Fibroblast of skin of scalp (primary cell): Measurements from ENCODE around the gene RPLP1. TPM values are rescaled to one million over a fixed set of nuclear protein-coding genes. Genes with fewer than 3 reads are reported as not detected.

Experiments used
- DNase-seq: peaks from one replicate; pipeline ENCODE4 v3.0.0-alpha.2; 2013
- polyA plus RNA-seq, 2 experiments: library from polyadenylated mRNA; unstranded; fragments of 120-200 nt; gene quantifications; one replicate each; pipeline ENCODE4 v1.2.1, GENCODE V29; 2013; ENCODE audit not compliant: insufficient read length in 2 of 2

RPLP1 gene
- polyA plus RNA-seq (2013, experiment 1 of 2; ENCODE audit: insufficient read length) = 2,206 TPM
- polyA plus RNA-seq (2013, experiment 2 of 2; ENCODE audit: insufficient read length) = 1,976 TPM

DNA sequence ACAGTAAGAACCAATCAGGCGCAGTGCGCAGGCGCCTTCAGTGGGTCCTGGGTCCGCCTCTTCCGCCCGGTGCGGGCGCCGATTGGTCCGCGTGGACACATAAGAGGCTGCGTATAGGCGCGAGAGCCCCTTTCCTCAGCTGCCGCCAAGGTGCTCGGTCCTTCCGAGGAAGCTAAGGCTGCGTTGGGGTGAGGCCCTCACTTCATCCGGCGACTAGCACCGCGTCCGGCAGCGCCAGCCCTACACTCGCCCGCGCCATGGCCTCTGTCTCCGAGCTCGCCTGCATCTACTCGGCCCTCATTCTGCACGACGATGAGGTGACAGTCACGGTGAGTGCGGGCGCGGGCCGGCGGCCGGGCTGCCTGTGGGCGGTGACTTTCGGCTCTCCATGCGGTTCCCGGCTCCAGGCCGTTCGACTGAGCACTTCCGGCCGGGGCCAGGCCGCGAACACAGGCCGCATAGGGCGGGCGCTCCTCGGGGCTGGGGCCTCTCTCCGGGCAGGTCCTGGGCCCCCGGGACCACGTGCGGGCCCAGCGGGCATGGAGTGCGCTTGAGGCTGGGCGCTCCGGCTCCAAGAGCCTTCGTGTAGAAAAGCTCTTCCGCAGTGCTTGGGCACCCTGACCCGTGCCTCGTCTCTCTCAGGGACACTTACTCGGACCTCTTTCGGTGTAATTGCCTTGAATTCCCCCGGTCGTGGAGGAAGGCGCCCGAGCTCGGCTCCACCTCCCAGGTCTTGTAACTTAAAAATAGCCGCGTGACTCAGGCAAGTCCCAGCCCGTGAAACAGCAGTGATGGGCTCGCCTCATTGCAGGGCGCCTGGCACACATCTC lies at the start of gene RPLP1:
Gene RPLP1, plus strand, starts transcription at position 127 of the 830 bp plus-strand sequence. Its CDS starts 131 bp downstream, at position 258.
- peak; percentile 96 for DNase-seq

DNA sequence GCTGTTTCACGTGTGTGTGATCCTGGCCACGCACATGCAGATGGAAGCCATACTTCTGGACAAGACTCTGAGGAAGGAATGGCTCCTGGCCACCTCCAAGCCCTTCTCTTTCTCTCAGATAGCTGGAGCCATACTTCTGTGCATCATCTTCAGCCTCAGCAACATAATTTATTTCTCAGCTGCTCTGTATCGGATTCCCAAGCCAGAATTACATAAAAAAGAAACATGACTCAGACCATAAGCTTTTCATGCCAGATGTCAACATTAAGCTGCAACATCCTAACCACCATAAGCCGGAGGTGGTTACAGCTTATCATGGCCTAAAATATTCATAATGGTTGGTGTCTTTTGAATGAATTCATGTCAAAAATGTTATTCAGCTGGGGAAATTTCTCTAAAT lies 49.0 kb upstream of the RPLP1 start:
- peak; percentile 89 for DNase-seq

DNA sequence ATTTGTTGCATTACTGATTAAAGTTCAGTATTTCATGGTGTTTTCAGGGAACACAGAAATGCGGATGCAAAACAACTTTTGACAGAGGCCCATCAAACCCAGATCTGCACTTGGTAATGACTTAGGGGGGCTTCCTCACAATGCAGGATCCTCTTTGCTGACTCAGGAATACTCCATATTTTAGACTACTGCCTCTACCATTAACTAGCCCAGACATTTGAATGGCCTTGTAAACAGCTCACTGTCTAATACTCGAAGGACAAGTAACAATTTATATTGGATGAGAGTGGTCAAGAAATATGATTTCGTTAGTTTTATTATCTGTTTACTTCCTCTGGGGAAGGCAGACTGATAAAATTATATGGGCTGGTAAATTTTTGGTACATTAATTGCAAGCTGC lies 47.5 kb upstream of the RPLP1 start:
- no peak for DNase-seq

DNA sequence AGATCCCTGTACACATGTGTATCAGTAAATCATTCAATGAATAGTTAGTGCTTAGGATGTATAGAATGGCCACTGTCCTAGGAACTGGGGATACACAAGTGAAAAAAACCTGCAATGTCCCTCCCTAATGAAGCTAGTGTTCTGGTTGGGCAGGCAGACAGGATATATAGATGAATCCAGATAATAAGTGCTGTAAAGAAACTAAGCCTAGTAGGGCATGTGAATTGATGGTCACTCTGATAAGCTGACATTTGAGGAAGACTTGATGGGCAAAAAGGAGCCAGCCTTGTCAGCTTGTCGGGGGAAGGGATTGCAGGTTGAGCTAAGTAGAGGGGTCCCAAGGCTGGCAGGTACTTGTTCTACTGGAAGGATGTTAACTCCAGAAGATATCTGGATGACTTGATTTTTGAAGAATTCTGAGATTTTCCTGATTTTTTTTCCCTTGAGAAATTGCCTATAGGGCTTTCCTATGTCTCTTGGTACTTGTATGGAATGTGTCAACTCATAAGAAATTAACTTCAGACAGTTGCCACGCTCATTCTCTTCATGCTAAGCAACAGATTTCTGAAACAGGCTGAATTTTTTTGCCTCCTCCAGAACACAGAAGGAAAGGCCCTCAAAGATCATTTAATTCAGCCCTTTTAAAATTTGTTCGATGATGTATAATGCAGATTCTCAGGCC lies 44.8 kb upstream of the RPLP1 start:
- no peak for DNase-seq

DNA sequence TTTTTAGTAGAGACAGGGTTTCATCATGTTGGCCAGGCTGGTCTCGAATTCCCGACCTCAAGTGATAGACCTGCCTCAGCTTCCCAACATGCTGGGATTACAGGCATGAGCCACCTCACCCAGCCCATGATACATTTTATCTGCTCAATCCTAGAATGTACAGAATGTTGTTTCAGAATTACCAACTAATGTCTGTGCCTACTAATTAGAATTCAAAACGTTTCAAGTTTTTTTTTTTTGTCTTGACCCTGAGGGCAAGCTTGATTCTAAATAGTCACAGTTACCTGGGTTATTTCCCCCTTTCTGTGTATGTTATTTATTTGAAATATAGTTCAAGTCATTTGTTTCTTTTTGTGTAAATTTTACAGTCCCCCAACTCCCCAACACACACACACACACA lies 43.8 kb upstream of the RPLP1 start:
- no peak for DNase-seq

DNA sequence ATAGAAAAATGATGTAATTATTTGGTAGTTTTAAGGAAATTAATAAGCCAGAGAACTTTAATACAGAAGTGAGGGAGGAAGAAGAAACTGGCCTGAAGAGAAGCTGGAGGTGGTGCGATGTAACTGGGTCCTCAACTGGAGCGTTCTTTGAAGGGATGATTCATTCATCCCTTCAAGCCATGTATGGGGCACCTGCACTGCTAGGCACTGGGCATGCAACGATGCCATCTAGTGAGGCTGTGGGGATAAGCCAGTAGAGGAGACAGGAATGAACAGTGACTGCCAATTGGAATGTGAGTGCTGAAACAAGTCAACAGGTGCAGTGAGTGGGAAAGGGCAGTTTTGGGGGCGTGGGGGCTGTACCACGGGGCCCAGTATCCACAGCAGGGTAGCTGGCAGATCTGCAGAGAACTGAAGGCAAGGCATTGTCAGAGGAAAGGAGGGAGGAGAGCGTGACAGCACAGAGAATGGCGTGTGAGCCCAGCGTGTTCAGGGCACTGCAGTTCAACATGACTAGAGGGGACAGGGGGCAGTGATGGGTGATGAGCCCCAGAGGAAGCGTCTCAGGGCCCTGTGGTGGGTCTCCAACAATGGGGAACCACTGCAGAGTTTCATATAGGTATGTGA lies 42.3 kb upstream of the RPLP1 start:
- DNase-seq = peak; percentile 35

DNA sequence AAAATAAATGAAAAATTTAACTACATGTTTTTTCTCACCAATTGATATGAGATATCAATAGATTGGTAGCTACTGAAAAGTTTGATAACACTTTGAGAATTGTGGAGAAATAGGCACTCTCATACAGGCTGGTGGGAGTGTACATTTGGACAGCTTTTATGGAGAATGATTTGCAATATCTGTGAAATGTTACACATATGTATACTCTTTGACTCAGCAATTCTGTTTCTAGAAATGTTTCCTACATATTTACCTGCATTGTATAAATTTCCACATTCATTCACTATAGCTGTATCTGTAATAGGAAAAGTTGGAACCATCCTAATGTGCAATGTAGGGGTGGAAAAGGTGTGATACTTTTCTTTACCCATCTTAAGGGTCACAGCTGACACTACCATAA lies 40.3 kb upstream of the RPLP1 start:
- no peak for DNase-seq

DNA sequence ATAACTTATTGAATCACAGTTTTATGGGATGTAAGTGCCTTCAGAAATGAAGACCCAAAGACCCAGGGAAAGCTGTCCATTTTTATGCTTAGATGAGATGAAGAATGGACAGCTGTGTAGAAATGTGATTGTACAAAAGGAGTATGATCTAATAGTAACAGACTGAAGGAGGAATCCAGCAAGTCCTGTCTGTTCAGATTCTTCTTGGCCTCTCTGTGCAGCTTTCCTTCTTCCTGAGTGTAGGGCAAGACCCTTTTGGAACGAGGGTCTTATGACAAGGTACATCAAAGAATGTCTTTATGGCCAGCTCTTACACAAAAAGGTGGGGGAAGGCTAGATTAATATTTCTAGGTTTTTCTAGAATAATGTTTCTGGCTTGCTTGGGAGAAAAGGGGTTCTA lies 39.9 kb upstream of the RPLP1 start:
- DNase-seq = no peak

DNA sequence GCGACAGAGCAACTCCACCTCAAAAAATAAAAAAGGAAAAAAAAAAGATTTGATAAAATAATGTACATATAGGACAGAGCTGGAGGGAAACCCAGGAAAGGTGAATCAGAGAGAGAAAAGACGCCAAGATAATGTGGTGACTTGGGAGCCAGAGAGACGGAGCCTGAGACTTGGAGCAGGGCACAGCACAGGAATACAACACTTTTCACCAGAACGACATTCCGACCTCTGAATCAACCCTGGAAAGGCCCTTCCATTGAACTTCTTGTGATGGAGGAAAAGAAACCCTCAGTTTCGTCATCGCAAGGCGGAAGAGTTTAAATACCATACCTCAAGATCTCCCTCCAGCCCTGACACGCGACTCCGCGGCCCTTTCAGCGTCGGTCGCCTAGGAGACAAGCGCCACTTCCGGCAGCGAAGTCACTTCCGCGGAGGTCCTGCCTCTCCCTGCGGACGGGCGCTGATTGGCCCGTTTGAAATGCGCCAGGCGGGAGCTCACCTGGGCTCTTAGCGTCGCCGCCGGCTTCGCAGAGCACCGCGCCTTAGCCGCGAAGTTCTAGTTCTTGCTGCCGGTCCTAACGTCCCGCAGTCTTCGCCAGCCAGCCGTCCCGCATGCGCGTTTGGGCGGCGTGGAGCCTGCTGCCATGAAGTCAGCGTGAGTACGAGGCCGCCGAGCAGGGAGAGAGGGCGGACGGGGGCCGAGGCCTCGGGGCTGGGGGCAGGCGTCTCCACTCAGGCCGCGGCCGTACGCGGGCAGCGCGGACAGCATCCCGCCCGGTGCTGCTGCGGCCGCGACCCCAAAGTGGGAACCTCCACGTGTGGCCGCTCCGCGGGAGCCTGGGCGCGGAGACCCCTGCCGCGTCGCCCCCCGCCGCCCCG lies 38.6 kb upstream of the RPLP1 start, which contains the start of gene KIF23:
Gene KIF23, plus strand, starts transcription at position 528 of the 879 bp plus-strand sequence. Its CDS starts 117 bp downstream, at position 645.
- peak; percentile 94 for DNase-seq

DNA sequence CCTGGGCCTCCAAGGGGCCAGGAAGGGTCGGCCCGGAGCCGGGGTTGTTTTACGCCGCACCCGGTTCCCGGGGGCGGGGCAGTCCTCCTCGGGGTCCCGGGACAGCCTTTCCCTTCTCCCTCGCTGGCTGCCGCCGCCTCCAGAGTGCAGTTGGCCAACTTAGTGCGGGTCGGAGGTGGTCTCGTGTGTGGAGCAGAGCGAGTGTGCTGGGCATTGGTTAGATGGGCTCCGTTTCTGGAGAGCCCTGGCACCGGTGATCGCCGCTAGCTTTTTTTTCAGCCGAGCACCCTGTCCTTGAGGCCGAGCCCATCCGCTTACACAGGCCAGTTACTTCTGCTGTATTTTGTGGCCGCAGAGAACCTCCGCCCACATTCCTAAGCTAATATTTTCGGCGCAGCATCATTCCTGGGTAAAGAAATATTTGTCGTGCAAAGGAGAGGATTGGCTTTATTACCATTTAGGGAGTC lies 37.9 kb upstream of the RPLP1 start:
- peak; percentile 97 for DNase-seq

DNA sequence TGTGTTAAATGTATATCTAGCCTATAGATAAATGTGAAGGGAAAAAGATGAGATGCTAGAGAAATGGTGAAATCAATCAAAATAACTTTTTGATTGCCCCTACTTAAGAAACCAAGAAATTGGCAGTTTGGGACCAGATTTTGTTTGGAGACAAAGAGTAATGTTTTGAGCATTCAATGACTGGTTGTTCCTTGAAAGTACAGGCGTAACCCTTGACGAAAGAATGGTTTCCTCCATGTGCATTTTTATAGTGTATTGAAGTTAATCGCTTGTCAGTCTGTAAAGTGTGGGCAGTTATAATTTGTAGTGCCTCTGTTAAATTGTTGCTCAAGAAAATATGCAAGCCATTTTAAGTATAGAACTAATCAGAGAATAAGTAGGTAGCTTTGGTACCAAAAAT lies 37.2 kb upstream of the RPLP1 start:
- DNase-seq = peak; percentile 47

DNA sequence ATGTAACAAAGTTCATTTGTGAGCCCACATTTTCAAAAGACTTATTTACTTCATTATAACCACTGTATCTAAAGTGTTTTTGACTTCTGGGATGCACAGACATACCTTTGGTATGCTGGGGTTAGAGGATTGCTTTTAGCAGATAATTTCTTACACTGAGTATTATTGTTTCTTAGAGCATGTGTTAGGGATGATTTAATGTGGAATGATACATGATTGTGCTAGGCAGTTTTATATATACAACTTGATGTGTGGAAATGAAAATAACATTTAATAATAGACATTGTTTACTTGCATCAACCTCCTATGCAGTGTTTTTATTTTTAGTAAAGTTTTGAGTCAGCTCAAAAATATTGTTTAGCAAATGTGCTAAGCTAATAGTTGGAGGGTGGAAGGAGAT lies 35.0 kb upstream of the RPLP1 start:
- peak; percentile 35 for DNase-seq

DNA sequence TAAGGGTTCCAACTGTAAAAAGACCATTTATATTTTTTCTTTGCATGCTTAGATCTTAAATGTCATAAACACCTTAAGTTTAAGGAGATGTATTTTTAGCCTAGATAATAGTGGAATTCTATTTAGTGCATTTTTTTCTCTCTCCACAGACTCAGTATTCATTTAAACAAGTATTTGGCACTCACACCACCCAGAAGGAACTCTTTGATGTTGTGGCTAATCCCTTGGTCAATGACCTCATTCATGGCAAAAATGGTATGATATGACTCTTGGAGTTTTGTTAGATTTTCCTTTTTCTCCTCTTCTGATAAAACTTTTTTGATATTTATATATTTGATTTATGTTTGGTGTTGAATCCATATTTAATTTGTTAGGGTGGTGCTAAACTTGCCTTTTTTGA lies 31.1 kb upstream of the RPLP1 start:
- DNase-seq = peak; percentile 44

DNA sequence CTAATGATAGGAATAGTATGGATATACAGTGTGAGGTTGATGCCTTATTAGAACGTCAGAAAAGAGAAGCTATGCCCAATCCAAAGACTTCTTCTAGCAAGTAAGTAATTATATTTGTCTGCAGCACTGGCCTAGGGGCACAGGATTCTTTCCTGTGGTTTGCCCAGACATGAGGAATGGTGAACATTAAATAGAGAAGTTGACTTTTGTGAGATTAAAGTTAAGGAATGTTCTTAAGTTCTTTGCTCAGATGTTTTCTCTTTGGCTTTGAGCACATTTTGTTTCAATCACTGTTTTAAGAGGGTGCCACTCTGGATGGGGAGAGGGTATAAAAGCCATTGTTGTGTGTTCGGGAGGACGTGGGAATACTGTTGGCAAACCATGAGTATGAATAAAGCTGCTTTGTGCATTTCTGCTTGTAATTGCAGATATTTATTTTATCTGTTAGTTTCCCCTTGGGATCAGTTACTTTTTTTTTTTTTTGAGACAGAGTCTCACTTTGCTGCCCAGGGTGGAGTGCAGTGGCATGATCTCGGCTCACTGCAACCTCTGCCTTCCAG lies 30.2 kb upstream of the RPLP1 start:
- peak; percentile 32 for DNase-seq

DNA sequence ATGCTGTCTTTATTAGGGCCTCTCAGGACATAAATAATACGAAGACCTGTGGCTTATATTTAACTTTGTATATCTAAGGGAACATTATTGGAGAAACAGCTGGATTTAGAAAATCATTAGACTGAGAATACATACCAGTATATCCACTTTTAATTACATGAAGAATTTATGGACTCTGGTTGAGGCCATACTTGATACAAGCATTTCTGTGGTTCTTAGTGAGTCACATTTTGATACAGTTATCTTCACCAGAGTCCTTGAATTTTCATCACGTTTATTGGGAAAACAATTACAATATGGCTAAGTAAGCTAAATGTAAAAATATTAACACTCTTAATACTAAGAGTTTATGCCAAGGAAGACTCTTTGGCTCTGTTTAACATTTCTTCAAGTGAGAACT lies 28.6 kb upstream of the RPLP1 start:
- no peak for DNase-seq

DNA sequence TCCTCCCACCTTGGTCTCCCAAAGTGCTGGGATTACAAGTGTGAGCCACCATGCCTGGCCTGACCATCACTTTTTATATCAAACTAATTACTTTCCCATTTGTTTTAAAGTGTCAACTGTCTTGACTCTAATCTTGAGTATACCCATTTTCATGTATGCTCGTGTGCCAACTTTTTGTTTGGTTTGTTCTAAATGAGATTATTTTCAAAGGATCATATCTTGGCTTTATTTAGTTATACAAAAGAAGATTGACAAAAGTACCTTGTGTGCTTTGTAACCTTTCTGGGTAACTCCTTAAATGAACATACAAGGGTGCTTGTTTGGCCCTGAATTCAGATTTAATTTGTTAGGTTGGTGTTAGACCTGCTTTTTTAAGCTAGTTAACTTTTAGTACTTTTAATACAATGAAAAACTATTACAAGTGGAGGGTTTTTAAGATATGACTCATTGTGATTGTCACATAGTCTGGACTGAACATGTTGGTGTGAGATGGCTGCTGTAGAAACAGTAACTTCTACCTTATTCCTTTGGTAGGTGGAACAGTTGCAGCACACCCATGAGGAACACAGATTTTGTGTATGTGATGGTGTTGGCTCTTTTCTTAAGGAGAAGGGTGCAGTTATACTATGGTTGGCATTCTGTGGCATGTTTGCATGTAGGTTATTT lies 27.7 kb upstream of the RPLP1 start:
- DNase-seq = no peak

DNA sequence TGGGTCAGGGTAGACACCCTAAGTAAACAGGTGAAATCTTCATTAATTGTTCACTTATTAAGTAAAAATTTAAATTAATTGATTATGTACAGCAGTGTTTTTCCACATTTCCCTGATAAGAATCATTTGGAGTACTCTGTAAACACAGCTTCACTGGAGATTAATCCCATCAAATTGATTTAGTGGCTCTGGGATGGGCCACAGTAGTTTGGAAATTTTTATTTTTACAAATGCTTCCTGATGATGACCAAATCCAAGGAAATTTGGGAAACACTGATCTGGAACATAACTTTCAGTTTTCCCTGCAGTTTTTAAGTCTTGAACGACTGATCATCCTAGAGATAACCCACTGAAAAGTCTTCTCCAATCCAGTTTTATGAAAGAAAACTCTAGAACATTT lies 18.8 kb upstream of the RPLP1 start:
- no peak for DNase-seq

DNA sequence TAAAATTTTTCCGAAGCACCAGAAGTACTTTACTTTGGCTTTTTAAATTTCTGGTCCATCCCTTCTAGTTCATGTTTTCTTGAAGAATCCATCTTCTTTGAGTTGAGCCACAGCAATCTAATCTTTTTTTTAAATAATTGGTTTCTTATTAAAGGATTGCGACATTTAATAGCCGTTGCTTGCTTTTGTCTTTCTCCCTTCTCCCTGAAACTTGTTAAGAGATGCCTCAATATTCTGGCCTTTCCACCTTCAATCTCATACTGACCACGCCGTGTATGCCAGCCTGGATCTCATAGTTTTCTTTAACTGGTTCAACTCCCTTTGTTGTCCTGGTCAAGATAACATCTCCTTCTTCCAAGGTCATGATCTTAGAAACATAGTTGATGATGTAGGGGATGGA lies 18.4 kb upstream of the RPLP1 start:
- no peak for DNase-seq

DNA sequence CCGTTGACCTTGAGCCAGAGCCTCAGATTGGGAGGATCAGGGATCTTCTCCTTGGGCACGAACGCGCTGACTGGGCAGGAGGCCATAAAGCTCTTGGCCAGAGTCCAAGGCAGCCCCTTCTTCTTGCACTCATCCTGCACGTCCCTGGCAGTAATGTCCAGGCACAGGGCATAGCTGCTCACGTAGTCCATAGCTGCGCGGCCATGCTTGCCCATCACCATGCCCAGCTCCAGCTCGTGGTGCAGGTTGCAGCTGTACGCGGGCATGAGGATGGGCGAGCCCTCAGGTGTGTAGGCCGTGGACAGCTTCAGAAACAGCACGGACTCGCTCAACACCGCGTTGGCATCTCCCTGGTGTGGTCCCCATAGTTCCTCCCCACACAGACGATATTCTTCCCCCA lies 17.9 kb upstream of the RPLP1 start:
- no peak for DNase-seq

DNA sequence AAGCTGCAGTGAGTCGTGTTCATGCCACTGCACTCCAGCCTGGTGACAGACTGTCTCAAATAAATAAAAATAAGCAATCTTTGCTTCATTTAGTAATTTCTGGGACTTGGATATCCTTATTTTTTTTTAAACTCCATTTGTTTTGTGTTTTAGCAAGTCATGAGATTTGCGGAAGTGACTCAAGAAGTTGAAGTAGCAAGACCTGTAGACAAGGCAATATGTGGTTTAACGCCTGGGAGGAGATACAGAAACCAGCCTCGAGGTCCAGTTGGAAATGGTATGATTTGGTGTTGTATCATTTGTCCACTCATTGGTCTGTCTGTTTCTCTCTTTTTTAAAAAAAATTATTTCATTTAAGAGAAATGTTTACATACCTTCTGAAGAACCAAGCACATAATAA lies 16.6 kb upstream of the RPLP1 start:
- DNase-seq = no peak

DNA sequence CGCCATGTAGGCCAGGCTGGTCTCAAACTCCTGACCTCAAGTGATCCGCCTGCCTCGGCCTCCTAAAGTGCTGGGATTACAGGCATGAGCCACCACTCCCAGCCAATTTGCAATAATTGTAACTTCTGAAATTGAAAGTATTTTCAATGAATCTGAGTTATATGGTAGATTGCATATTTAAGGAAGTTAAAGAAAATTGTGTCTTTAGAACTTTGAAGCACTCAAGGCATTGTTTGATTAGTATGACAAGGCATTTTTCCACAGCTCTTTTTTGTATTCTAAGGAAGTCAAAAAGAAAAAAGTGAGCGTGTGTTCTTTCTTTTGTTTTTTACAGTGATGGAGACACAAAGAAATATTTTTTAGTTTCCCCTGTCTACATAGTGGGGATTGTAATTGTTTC lies 15.7 kb upstream of the RPLP1 start:
- DNase-seq = no peak
